ENCODE data around the gene ZRANB1.

GRCh38 chr10:125008689-125009638 is 67.0 kb downstream of the ZRANB1 start:
- no peak for TF ChIP-seq CTCF (conservative IDR thresholded peaks at IDR 0.05 in 1 of 2, IDR thresholded peaks at IDR 0.05 in 1 of 2; ENCODE audit: extremely low read depth in 1 of 2, insufficient read depth in 1 of 2, low read depth in 1 of 2, low read length in 2 of 2)
- TF ChIP-seq EZH2 (IDR thresholded peaks at IDR 0.05; ENCODE audit: borderline replicate concordance, low read length), result no peak

Data from mammary epithelial cell (primary cell).